H1 (cell line): Measurements from ENCODE around the gene PRRG2. TPM values are rescaled to one million over a fixed set of nuclear protein-coding genes. Genes with fewer than 3 reads are reported as not detected.

Source experiments
- CHD7 ChIP-seq: fragments of 300-600 bp; sonication (generic); IDR thresholded peaks from 2 replicates; pipeline ENCODE4 v1.7.1; 2012; ENCODE audit warnings: low read length, moderate library complexity, mild to moderate bottlenecking, inconsistent platforms; ENCODE audit not compliant: insufficient replicate concordance
- polyA plus RNA-seq, 7 experiments: library from polyadenylated mRNA; depleted of rRNA in 3 of 7; stranded (reverse) in 5 of 7; unstranded in 2 of 7; fragments of >200 nt in 5 of 7; fragments of 200-250 nt in 2 of 7; gene quantifications; 1 replicate in 5 of 7; 2 replicates in 1 of 7; 4 replicates in 1 of 7; pipeline versions ENCODE4 v1.2.1 to v1.2.3, GENCODE V29; 2011 to 2013; ENCODE audit warnings: missing spikeins in 2 of 7, mixed read lengths in 2 of 7
- total RNA-seq: library from RNA; stranded (reverse); fragmentation: NEBNext Ultra II Directional; extraction: Animal tissue kit (Norgen Biotek cat#: 25700); gene quantifications from 2 replicates; pipeline ENCODE4 v1.2.1, GENCODE V29; 2021

PRRG2 gene
- total and polyA plus RNA-seq, 2 of the 8 experiments (the other 6 are each of a cell fraction or from before 2014, with no cell fraction given) = 4.1 to 5.6 TPM

- no peak for TF ChIP-seq CHD7
Observed at GRCh38 chr19:49609499-49610092, 28.5 kb downstream of the PRRG2 start (continued).
